HG03469 (cell line): ENCODE measurements around the gene ALPK3.

ENCODE experiments used
- ATAC-seq: cut with Tn5 transposase; IDR thresholded peaks from one replicate; pipeline ENCODE4 v1.9.1; 2021; ENCODE audit warnings: mild to moderate bottlenecking, moderate library complexity, moderate number of reproducible peaks; ENCODE audit not compliant: unreplicated experiment

Gene ALPK3

DNA sequence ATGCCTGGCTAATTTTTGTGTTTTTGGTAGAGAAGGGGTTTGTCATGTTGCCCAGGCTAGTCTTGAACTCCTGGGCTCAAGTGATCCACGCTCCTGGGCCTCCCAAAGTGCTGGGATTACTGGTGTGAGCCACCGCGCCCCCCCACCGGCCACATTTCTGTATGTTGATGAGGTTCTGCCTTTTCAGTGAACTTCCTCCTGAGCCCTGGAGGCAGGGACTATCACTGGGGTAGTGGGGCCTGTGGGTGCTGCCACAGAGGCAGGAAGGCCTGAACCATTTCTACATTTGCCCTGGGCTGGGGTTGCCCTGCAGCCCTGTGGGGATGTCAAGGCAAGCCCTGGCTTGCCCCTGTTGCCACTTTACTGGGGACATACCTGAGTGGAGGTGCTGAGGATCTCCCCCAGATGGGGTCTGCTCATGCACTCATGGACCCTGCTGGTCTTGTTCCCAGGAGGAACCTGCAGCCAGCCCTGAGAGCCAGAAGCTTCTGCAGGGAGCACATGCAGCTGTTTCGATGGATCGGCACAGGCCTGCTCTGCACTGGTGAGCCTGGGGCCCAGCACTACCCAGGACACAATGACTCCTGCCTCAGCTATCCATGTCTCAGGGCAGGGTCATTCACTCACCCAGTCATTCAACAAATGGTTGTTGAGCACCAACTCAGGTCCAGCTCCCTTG, 73.0 kb downstream of the ALPK3 start:
- ATAC-seq: no peak

DNA sequence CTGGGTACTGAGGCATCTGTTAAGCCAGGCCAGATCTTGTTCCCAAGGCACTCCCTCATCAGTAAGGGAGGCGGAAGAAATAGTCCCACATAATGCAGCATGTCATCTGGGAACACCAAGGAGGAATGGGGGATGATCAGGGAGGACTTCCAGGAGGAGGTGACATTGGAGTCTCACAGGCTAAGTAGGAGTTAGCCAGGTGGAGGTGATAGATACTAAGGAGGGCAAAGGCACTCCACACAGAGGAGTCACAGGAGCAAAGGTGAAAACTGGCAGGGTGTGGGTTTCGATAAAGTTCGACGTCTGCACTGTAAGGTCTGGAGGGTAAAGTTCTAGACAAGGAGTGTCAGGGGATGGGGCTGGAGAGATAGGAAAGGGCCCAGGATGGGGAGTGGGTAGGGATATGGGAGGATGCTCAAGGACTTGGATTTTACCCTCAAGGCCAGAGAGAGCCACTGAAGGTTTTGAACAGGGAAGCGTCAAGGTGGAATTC, 73.6 kb downstream of the ALPK3 start:
- no peak for ATAC-seq

DNA sequence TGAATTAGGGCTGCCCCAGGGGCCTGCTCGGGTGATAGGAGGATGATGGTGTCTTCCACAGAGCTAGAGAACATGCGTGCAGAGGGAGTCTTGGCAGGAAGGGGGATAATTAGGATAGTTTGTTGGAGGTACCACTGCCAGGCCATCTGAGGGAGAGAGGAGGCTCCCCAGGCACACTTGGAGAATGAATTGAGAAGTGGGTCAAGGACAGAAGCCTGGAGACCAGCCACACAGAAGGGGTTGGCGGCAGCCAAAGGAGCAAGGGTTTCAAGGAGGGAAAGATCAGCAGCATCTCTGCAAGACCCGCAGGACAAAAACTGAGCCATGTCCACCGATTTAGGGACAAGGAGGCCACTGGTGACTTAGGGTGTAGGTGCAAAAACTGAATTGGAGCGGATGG, 74.2 kb downstream of the ALPK3 start:
- ATAC-seq: no peak

DNA sequence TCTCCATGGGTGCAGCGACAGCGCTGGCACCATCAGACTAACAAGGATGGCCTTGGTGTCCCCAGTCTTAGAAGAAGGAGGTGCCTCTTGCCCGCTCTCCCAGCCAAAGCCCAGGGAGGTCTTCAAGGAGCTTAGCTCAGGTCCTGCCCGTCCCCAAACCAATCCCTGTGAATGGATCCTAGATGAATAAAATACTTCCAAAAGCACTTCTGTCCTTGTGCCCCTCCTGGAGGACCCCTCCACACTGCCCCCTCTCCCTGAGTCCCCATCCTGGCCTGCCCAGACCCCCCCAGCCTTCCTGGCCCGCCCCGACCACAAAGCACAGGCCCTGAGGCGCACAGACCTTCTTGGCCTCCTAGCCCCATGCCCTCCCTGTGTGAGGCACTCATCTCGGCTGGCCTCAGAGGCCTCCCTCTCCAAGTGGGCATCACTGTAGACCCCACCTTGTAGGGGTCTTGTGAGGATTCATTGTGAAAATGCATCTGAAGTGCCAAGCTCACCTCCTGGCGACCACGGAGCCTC, 75.7 kb downstream of the ALPK3 start:
- no peak for ATAC-seq

DNA sequence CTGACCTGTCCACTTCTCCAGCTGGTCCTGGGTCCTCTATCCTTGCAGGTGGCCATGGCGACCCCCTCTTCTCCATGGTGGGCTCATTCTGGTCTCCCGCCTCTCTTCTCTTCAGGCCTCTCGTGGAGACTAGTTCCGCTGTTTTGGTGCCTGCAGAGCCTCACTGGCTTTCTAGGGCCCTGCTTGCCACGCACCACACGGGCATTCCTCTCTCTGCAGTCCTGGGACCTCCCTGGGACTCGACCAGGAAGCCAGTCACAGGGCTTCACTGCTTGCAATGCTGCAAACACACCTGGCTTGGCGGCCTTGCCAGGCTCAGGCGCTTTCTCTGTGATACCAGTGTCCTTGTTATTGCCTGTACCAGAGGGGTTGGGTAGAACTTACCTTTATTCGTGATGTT, 76.5 kb downstream of the ALPK3 start:
- no peak for ATAC-seq

DNA sequence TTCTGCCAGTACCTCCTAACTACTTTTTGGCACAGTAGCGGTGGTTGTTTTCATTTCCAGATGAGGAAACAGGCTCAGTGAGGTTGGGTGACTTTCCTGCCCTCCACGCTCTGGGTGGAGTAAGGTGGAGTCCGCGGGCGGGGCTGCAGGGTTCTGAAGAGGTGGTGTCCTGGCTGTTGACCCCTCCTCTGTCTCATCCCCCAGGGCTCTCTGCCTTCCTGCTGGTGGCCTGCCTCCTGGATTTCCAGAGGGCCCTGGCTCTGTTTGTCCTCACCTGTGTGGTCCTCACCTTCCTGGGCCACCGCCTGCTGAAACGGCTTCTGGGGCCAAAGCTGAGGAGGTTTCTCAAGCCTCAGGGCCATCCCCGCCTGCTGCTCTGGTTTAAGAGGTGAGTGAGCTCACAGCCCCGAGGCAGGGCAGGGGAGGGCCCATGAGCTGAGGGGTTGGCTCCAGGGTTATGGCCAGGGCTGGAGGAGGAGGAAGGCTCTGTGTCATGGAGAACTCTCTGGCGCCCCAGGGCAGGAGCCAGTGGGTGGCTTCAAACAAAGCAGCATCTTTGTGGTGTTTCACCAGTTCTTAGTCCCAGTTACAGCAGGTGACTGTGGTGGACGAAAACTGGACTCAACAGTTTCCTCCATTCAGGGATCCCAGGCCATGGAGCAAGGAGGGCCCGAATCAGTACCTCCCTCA, 77.7 kb downstream of the ALPK3 start:
- no peak for ATAC-seq

DNA sequence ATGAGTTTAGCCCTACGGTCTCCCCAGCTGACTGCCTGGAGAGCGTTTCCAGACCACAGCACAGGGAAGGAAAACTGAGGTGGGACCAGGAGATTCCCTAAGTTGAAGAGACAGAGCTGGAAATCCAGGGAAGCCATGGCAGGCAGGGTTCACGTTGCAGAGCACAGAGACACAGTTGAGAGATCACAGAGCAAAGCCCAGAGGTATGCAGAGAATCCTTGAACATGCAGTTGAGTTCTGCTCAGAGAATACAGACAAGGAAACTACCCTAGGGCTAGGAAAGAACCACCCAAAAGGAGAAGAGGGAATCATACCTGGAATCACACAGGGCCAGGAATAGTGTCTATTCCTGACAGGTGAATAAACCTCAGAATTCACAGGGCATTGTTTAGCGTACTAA, 81.6 kb downstream of the ALPK3 start:
- ATAC-seq: no peak

DNA sequence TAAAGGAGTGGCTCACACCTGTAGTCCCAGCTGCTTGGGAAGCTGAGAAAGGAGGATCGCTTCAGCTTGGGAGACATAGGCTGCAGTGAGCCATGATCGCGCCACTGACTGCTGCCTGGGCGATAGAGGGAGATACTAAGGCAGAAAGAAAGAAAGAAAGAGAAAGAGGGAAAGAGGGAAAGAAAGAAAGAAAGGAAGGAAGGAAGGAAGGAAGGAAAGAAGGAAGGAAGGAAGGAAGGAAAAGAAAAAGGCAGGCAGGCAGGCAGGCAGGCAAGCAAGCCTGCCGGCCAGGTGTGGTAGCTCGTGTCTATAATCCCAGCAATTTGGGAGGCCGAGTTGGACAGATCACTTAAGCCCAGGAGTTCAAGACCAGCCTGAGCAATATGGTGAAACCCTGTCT, 82.6 kb downstream of the ALPK3 start:
- no peak for ATAC-seq

DNA sequence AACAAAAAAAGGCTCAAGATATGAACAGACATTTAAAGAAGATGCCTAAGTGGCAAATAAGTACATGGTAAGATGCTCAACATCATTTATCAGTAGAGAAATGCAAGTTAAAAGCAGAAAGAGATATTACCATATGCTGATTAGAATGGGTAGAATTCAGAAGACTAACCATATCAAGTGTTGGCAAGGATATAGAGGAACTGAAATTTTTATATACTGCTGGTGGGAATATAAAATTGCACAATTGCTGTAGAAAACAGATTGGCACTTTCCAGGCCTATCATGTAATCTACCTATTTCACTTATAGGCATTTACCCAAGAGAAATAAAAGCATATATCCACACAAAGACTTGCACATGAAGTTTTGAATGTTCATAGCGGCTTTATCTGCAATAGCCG, 84.4 kb downstream of the ALPK3 start:
- no peak for ATAC-seq

DNA sequence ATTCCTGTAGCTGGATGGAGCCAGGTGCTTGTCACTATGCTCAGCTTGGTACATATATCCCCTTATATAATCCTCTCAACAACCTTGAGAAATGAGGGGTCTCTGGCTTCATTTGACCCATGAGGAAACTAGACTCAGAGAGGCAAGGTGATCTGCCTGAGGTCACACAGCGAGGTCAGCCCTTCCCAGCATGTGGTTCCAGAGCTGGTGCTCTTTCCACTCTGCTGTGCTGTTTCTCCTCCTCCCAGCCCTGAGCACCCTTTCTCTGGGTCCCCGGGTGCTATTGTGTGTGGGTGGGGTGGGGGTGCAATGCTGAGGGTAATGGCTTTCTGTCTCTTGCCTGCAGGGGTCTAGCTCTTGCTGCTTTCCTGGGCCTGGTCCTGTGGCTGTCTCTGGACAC, 86.6 kb downstream of the ALPK3 start:
- no peak for ATAC-seq

DNA sequence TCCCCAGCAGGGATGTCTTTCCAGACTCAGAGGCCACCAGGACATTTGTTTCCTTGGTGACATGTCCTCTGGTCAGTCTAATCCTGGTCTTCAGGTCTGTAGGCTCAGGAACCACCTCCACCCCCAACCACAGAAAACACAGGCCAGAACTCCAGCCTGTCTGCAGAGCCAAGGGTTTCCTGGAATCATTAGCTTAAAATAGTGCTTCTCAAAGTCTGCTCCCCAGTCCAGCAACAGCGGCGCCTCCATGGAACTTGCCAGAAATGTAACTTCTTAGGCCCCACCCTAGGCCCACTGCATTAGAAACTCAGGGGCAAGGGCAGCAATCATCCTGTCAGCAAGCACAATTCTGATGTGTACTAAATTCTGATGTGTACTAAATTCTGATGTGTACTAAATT, 87.3 kb downstream of the ALPK3 start:
- no peak for ATAC-seq

DNA sequence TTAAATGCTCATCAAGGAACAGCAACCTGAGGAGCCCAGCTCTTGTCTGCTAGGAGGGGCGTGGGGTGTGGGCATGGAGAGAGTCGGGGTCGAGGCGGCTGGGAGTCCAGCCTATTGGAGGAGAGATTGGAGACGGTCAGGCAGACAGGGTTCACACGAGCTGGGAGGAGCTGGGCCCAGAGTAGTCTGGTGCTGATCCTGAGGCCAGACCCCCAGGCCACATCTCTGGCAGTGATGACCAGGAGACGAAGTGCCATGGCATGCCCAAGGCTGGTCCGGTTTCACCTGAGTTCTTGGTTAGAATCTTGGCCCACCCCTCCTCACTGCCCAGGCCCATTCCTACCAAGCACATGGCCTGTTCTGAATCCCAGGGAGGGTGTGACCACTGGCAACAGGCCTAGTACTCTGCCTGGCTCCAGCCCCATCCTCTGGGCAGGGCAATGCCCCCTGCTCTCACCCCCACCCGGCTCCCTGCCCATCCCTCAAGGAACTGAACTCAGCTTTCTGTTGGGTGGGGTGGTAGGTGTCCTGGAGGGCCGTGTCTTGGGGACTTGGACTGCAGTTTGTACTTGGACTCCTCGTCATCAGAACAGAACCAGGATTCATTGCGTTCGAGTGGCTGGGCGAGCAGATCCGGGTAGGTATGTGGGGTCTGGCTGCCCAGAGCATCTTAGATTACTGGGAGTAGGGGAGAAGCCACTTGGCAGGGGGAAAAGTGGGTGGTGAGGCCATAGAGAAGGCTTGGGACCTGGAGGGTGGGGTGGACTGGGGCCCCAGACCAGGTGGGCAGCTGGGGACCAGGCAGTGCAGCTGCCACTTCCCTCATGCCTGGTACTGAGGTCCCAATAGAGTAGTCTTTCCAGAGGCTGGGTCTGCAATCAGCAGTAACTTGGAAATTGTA, 88.1 kb downstream of the ALPK3 start:
- ATAC-seq: no peak

DNA sequence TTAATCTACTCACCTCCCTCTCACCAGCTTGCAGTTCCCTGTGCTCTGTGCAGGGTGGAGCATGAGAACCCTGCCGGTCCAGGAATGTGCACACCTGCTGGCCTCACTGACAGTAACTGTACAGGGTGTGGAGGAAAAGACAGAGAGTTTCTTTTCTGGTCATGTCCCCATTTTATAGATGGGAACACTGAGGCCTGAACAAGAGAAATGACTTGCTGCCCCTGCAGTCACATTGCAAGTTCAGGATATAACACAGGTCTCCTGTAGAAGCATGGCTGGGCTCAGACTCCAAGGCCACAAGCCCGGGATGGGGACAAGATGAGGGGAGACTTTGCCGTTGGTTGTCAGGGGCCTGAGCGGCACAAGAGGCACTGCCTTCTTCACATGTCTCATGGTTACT, 90.6 kb downstream of the ALPK3 start:
- ATAC-seq: no peak

DNA sequence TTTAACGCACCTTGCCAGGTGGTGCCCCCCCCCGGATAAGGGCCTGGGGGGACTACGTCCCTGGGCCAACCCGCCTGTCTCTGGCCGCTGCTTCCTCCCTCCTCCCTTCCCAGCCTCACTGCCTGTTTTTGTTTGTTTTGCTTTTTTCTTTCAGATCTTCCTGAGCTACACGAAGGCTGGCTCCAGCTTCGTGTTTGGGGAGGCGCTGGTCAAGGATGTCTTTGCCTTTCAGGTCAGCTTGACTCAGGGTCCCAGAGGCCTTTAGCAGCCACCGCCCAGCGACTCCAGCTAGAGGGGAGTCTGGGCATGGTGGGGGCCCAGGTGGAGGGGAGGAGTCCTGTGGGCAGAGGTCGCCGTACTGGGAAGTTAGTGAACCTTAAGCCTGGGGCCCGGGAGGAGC, 91.4 kb downstream of the ALPK3 start:
- no peak for ATAC-seq

DNA sequence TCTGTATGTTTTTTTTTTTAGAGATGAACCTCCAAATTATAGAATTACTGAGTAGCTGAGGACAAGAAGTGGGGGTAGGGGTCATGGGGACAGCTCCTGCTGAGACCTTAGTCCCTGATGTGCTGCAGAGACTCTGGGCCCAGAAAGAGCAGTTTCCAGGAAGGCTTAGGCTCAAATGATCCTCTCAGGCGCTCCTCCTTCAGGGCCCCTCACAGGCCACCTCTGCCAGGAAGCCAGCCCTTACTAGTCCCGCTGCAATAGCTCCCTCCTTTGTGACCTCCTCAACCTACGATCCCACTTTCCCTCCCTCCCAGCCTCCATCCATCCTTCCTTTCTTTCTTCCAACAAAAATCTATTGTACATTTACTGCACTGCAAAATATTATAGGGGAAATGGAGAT, 91.9 kb downstream of the ALPK3 start:
- no peak for ATAC-seq

DNA sequence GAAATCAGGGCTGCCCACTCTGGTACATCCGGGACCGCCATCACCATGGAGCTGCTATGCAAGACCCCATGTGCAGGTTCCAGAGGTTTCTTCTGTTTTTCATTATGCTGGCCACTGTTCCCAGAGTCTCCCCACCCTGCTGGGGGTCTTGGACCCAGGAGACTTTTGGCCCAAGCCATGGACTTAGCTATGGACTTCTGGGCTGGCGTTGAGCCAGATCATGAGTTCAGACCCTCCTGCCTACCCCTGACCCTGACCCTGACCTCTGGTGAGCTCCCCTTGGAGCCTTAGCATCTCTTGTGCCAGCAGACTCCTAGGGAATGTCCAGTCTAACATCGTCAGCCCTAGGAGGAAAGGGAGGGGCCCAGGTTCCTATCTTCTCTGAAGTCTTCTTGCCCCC, 92.6 kb downstream of the ALPK3 start:
- no peak for ATAC-seq

DNA sequence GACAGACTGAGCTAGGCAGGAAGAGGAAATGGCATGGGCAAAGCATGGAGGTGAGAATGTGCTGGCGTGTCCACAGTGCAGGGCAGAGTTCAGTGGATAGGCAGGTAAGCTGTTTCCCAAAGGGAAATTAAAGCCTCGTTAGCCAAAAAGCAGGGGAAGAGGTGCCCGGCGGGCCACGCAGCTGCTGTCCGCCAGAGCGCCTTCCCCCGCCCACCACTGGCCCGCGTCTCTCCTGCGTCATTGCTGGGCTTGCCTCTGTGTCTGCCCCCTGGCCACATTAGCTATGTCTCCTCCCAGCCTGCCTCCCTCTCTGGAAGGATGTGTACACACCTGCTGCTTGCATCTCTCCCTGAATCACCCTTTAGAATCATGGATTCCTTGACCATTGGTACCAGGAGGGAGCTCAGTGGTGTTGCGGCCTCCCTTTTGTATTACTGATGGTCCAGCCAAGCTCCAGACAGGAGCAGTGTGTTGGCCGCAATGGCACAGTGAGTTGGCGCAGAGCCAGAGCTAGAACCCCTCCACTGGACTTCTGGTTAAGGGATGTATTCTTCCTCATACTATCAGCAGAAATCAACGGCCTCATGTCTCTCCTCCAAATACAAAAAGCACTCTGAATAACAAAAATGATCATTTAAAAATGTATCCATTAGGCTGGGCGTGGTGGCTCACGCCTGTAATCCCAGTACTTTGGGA, 93.9 kb downstream of the ALPK3 start:
- ATAC-seq: no peak

DNA sequence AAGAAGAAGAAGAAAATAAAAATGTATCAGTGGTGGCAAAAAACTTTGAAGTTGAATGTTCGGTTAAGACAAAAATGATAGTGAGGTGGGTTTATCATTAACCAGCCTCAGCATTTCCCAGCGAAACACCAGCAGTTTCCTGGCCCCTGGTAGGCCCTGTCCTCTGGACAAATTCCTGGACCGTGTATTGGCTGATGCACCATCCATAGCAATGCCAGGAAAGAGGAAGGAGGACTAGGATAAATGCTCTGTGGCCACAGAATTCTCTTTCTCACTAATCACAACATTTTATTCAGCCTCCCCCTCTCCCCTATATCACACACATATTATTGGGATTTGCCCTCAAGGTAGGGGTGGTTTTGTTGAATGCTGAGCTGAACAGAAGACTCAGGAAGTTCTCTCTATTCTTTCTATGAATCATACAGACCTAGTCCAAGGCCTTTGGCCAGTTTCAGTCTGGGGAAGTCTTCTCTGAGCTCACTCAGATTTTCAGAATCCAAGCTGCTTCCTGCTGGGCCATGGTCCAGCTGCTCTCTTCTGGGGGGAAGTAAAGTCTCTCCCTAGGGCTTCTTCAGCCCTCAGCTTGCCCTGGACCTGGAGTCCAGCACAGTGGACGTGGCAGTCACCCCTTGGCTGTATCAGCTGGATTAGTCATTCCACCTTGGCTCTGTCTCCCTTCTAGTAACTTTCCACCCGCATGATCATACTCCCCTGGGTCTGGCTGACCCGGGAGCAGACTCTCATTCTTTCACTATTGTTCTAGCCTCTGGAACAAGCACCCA, 94.9 kb downstream of the ALPK3 start:
- no peak for ATAC-seq

DNA sequence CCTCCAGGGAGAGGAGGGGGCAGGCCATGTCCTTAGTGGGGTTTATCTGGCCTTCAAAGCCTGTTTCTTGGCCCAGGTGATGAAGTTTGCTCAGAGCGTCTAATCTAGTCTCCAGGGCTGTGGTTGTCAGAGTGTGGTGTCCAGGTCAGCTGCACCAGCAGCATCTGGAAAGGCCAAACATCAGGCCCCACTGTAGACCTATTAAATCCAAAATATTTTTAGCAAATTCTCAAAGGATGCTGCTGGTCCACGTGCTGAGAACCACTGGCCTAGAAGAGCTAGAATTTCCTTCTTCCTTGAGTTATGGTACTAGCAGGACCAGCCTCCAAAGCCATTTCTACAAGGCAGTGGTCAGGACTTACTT, 96.2 kb downstream of the ALPK3 start:
- ATAC-seq: no peak

DNA sequence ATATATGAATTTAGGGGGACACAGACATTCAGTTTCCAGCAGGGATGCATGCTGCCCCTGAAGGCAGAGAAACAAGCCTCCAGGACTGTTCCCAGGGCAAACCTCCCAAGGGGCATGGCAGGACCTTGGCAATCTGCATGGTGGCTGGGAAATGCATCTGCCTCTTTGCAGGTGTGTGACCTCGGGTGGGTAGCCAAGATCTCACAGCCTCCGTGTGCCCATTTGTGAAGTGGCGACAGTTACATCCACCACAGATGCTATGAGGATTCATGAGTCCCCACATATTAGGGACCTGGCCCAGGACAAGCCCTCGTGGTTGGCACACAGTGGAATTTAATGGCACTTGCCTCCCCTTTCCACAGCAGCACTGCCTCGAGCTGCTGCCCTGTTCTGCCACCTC, 97.2 kb downstream of the ALPK3 start:
- no peak for ATAC-seq
